ENCODE data around the gene ARHGEF1. TPM values are rescaled to one million over a fixed set of nuclear protein-coding genes. Genes with fewer than 3 reads are reported as not detected.

The ARHGEF1 gene
- total RNA-seq, 1 donor from 2014 or later = 10.9 TPM

DNA sequence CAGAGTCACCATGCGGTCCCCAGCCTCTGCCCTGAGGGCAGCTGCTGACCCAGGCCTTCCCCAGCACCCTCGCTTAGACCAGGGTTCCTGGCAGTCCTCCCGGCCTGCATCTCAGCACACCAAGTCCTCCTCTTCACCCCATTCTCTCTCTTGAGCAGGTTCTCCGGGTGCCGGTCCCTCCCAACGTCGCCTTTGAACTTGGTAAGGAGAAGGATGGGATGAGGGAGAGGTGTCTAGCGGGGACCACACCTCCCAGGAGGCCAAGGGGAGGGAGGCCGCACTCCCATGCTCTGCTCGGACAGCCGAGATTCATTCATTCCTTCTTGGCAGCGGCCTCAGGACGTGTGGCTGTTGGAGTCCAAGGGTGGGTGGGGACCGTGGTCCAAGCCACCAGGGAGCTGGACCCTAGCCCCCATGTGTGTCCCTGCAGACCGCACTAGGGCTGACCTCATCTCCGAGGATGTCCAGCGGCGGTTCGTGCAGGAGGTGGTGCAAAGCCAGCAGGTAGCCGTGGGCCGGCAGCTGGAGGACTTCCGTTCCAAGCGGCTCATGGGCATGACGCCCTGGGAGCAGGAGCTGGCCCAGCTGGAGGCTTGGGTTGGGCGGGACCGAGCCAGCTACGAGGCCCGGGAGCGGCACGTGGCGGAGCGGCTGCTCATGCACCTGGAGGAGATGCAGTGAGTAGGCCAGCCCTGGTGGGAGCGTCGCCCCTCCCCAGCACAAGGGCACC is 9.4 kb downstream of the ARHGEF1 start:
- Mint-ChIP-seq H3K27ac (no peak overlapping the region), H3K4me1 (no peaks in the 10 kb centered on the region), H3K27me3 (ENCODE audit: insufficient read depth, low read depth) (peaks cover 7% of the 10 kb centered on the region), H3K4me3 (no peak overlapping the region), H3K36me3 (peaks cover 3% of the 10 kb centered on the region), H3K9me3 (no peaks in the 10 kb centered on the region)
- no peaks in the 10 kb centered on the region for H3K36me3 ChIP-seq
- H3K4me3 ChIP-seq = no peak overlapping the region
- no peaks in the 10 kb centered on the region for H4K20me1 ChIP-seq (ENCODE audit: low read depth)
- no peak overlapping the region for H3K4me2 ChIP-seq
- no peaks in the 10 kb centered on the region for H3K4me1 ChIP-seq
- TF ChIP-seq, protein P1, sequence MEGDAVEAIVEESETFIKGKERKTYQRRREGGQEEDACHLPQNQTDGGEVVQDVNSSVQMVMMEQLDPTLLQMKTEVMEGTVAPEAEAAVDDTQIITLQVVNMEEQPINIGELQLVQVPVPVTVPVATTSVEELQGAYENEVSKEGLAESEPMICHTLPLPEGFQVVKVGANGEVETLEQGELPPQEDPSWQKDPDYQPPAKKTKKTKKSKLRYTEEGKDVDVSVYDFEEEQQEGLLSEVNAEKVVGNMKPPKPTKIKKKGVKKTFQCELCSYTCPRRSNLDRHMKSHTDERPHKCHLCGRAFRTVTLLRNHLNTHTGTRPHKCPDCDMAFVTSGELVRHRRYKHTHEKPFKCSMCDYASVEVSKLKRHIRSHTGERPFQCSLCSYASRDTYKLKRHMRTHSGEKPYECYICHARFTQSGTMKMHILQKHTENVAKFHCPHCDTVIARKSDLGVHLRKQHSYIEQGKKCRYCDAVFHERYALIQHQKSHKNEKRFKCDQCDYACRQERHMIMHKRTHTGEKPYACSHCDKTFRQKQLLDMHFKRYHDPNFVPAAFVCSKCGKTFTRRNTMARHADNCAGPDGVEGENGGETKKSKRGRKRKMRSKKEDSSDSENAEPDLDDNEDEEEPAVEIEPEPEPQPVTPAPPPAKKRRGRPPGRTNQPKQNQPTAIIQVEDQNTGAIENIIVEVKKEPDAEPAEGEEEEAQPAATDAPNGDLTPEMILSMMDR (IDR thresholded peaks at IDR 0.05) = no peak
- TF ChIP-seq EZH2phosphoT487 (IDR thresholded peaks at IDR 0.05) (no peak), EZH2 (IDR thresholded peaks at IDR 0.05) (no peak)
- no peak overlapping the region for H3K9ac ChIP-seq
- no peak overlapping the region for H2AFZ ChIP-seq (replicated peaks)
- no peak overlapping the region for H3K27ac ChIP-seq
- DNase-seq (ENCODE audit: low spot score) = no peak
- H3K27me3 ChIP-seq = no peaks in the 10 kb centered on the region
- no peaks in the 10 kb centered on the region for H3K79me2 ChIP-seq (ENCODE audit: low read depth)
- no peaks in the 10 kb centered on the region for H3F3A ChIP-seq (ENCODE audit: low read depth)
- no peaks in the 10 kb centered on the region for H3K9me3 ChIP-seq (ENCODE audit: low read depth)

DNA sequence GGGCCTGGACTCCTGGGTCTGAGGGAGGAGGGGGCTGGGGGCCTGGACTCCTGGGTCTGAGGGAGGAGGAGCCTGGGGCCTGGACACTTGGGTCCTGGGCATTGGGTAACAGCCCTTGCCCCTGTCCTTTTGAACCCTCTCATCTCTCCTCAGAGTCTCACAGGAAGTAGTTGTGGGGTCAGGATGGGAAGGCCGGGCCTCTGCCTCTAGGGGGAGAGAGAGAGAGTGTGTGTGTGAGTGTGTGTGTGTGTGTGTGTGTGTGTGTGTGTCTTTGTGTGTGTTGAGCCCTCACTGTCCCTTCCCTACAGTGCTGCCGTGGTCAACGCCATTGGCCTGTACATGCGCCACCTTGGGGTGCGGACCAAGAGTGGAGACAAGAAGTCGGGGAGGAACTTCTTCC is 10.9 kb downstream of the ARHGEF1 start:
- Mint-ChIP-seq H3K4me1 (no peaks in the 10 kb centered on the region), H3K36me3 (peaks cover 3% of the 10 kb centered on the region), H3K4me3 (no peak overlapping the region), H3K27me3 (ENCODE audit: insufficient read depth, low read depth) (peaks cover 7% of the 10 kb centered on the region), H3K27ac (no peak overlapping the region), H3K9me3 (no peaks in the 10 kb centered on the region)
- no peak overlapping the region for H3K4me3 ChIP-seq
- no peak for TF ChIP-seq EZH2 (IDR thresholded peaks at IDR 0.05)
- TF ChIP-seq, protein P1 (IDR thresholded peaks at IDR 0.05) = peak; percentile 22
- no peaks in the 10 kb centered on the region for H3K4me1 ChIP-seq
- no peaks in the 10 kb centered on the region for H3K9me3 ChIP-seq (ENCODE audit: low read depth)
- DNase-seq (ENCODE audit: low spot score) = peak; percentile 38
- H3K9ac ChIP-seq = no peak overlapping the region
- H3K27ac ChIP-seq = no peak overlapping the region
- no peaks in the 10 kb centered on the region for H3K27me3 ChIP-seq
- H2AFZ ChIP-seq (replicated peaks) = no peak overlapping the region
- H3F3A ChIP-seq (ENCODE audit: low read depth) = no peaks in the 10 kb centered on the region
- no peaks in the 10 kb centered on the region for H3K36me3 ChIP-seq
- H4K20me1 ChIP-seq (ENCODE audit: low read depth) = no peaks in the 10 kb centered on the region
- no peaks in the 10 kb centered on the region for H3K79me2 ChIP-seq (ENCODE audit: low read depth)
- no peak overlapping the region for H3K4me2 ChIP-seq

DNA sequence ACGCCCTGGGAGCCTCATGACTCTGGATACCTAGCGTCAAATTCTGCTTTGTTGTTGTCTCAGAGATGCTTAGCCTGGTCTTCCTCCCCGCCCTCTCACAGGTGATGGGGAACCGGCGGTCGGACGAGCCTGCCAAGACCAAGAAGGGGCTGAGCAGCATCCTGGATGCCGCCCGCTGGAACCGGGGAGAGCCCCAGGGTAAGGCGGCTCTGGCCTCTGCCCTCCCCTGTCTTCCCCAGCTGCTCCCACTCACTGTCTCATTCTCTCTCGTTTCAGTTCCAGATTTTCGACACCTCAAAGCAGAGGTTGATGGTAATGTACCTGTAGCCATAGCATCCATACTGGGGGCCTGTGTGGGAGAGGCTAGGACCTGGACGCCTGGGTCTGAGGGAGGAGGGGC is 11.4 kb downstream of the ARHGEF1 start:
- Histone ChIP-seq H3K27ac (peak overlapping the region; percentile 13), H3K9me3 (ENCODE audit: low read depth) (no peaks in the 10 kb centered on the region), H3K79me2 (ENCODE audit: low read depth) (no peaks in the 10 kb centered on the region), H4K20me1 (ENCODE audit: low read depth) (no peaks in the 10 kb centered on the region), H3K9ac (no peak overlapping the region), H3K4me2 (no peak overlapping the region), H3K4me1 (no peaks in the 10 kb centered on the region), H3K4me3 (no peak overlapping the region), H3F3A (ENCODE audit: low read depth) (no peaks in the 10 kb centered on the region), H3K36me3 (no peaks in the 10 kb centered on the region), H3K27me3 (no peaks in the 10 kb centered on the region), H2AFZ (replicated peaks) (no peak overlapping the region)
- Mint-ChIP-seq H3K27me3 (ENCODE audit: insufficient read depth, low read depth) (peaks cover 6% of the 10 kb centered on the region), H3K36me3 (peaks cover 5% of the 10 kb centered on the region), H3K27ac (no peak overlapping the region), H3K9me3 (no peaks in the 10 kb centered on the region), H3K4me3 (no peak overlapping the region), H3K4me1 (no peaks in the 10 kb centered on the region)
- TF ChIP-seq, protein P1 (IDR thresholded peaks at IDR 0.05) = no peak
- TF ChIP-seq EZH2phosphoT487 (IDR thresholded peaks at IDR 0.05) (no peak), EZH2 (IDR thresholded peaks at IDR 0.05) (no peak)
- DNase-seq (ENCODE audit: low spot score) = no peak

All from neural progenitor cell (in vitro differentiated cells).